ENCODE data around the gene TBC1D2. TPM values are rescaled to one million over a fixed set of nuclear protein-coding genes. Genes with fewer than 3 reads are reported as not detected.

Gene TBC1D2
- total RNA-seq, 4 donors from 2014 or later, result 11.3 to 33.5 (median 21.4) TPM

GRCh38 chr9:98295824-98296223 is 40.4 kb upstream of the TBC1D2 start:
- TF ChIP-seq CTCF (IDR thresholded peaks at IDR 0.05; ENCODE audit: low read depth), result no peak

GRCh38 chr9:98291820-98292219 is 36.4 kb upstream of the TBC1D2 start:
- no peak for TF ChIP-seq CTCF (IDR thresholded peaks at IDR 0.05; ENCODE audit: low read depth)

- TF ChIP-seq CTCF (IDR thresholded peaks at IDR 0.05; ENCODE audit: low read depth), result no peak
Measured at GRCh38 chr9:98290411-98290810, 35.0 kb upstream of the TBC1D2 start.

DNA sequence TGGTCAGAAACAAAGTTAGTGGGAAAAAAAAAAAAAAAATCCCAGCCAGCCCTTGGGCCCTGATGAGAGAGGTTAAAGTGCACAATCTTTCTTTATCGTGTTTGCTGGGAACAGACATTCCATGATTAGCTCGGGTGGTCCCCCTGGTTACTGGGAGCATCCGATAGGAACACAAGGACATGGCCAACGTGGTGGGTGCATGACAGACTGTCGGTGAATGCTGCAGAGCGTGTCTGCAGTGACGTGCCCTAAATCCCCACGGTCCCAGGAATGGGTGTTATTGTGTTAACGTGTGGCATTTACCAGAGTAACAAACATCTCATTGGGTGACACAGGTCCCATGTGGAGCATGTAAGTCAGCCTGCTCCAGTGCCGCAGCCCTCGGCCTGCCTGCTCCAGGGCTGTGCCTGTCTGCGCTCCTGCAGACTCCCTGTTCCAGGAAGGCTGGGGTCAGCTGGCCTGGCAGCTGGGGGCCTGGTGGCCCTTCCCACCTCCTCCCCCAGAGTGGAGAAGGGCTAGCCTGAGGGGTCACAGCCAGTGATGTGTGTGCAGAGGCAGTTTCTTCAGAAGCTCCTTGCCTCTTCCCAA is 34.3 kb upstream of the TBC1D2 start:
- TF ChIP-seq CTCF (IDR thresholded peaks at IDR 0.05; ENCODE audit: low read depth), result no peak

GRCh38 chr9:98288881-98289280 is 33.4 kb upstream of the TBC1D2 start:
- no peak for TF ChIP-seq CTCF (IDR thresholded peaks at IDR 0.05; ENCODE audit: low read depth)

DNA sequence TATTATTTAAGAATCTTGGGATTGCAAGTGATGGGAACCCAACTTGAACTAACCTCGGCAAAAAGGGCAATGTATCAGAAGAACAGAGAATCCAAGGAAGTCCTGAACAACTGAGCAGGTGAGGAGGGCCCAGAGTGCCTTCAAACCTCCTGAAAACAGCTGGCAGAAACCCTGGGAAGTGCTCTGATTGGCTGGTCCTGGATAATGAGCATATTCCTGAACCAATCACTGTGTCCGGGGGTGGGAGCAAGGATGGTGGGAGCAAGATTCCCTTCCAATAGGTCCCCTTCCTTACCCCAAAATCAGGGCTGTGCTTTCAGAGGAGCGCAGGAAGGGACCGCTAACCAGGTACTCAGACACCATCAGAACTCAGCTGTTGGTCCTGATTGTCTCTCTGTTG is 31.9 kb upstream of the TBC1D2 start:
- TF ChIP-seq CTCF (IDR thresholded peaks at IDR 0.05; ENCODE audit: low read depth), result no peak

- TF ChIP-seq CTCF (IDR thresholded peaks at IDR 0.05; ENCODE audit: low read depth), result no peak
Measured at GRCh38 chr9:98285446-98285845, 30.0 kb upstream of the TBC1D2 start.

Data from subcutaneous adipose tissue (tissue), 4 donors.